HEK293T (cell line): Measurements from ENCODE around the gene NOB1.

Source experiments
- BHLHE40 ChIP-seq: fragments of 450-650 bp; IDR thresholded peaks from 2 replicates; pipeline ENCODE4 v1.6.1; 2016; ENCODE audit warnings: mild to moderate bottlenecking, moderate library complexity, borderline replicate concordance
- ELF4 ChIP-seq: fragments of 450-650 bp; IDR thresholded peaks from 2 replicates; pipeline ENCODE4 v1.6.1; 2017; ENCODE audit warnings: antibody characterized with exemption
- FOXM1 ChIP-seq: fragments of 450-650 bp; IDR thresholded peaks from 2 replicates; pipeline ENCODE4 v1.6.1; 2017; ENCODE audit warnings: mild to moderate bottlenecking, borderline replicate concordance
- HDGF ChIP-seq: fragments of 450-650 bp; IDR thresholded peaks from 2 replicates; pipeline ENCODE4 v1.6.1; 2017; ENCODE audit warnings: antibody characterized with exemption, borderline replicate concordance
- L3MBTL2 ChIP-seq: fragments of 450-650 bp; conservative IDR thresholded peaks from 2 replicates; pipeline ENCODE4 v1.6.1; 2016; ENCODE audit warnings: mild to moderate bottlenecking
- SP1 ChIP-seq: fragments of 450-650 bp; IDR thresholded peaks from 2 replicates; pipeline ENCODE4 v1.6.1; 2017
- SUZ12 ChIP-seq: fragments of 450-650 bp; IDR thresholded peaks from 2 replicates; pipeline ENCODE4 v1.6.1; 2016; ENCODE audit warnings: mild to moderate bottlenecking

DNA sequence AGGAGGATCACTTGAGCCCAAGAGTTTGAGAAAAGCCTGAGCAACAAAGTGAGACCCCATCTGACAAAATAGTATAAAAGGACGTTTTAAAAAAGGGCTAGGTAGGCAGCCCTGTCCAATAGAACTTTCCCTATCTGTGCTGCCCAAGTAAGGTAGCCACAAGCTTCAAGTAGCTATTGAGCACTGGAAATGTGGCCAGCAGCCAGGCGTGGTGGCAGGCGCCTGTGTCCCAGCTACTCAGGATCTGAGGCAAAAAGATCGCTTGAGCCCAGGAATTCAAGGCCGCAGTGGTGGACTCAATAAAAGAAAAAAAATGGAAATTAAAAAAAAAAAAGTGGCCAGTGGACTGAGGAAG is 26.8 kb downstream of the NOB1 start:
- TF ChIP-seq ELF4: no peak
- no peak for TF ChIP-seq L3MBTL2
- TF ChIP-seq FOXM1: no peak
- no peak for TF ChIP-seq HDGF
- no peak for TF ChIP-seq BHLHE40
- no peak for TF ChIP-seq SUZ12
- TF ChIP-seq SP1: no peak
